GM10266 (cell line): ENCODE data around the gene SOCS7.
A peak's percentile ranks its signal among the peaks of the same experiment; 100 is the strongest.

Source experiments
- DNase-seq: peaks from one replicate; pipeline ENCODE4 v3.0.0; 2012; ENCODE audit errors: extremely low spot score
- CTCF ChIP-seq: IDR thresholded peaks from 2 replicates; pipeline ENCODE4 v1.5.1; 2012; ENCODE audit warnings: mild to moderate bottlenecking, low read depth; ENCODE audit not compliant: control insufficient read depth, insufficient read depth; ENCODE audit errors: missing control alignments

SOCS7 gene

GRCh38 chr17:38351412-38352222, at the start of gene SOCS7:
Gene SOCS7, plus strand, starts transcription at chr17:38351844. Its CDS starts 209 bp downstream, at chr17:38352053.
- DNase-seq: peak; percentile 97
- TF ChIP-seq CTCF: no peak

- no peak for DNase-seq
- no peak for TF ChIP-seq CTCF
Observed at GRCh38 chr17:38315497-38315896, 36.1 kb upstream of the SOCS7 start.

- no peak for DNase-seq
- no peak for TF ChIP-seq CTCF
Observed at GRCh38 chr17:38317081-38317480, 34.6 kb upstream of the SOCS7 start.

GRCh38 chr17:38320482-38320881, 31.2 kb upstream of the SOCS7 start:
- DNase-seq: no peak
- no peak for TF ChIP-seq CTCF

GRCh38 chr17:38322156-38322779, 29.4 kb upstream of the SOCS7 start:
- TF ChIP-seq CTCF: peak; percentile 66
- peak; percentile 82 for DNase-seq

- DNase-seq: no peak
- TF ChIP-seq CTCF: no peak
Observed at GRCh38 chr17:38322897-38323296, 28.7 kb upstream of the SOCS7 start.

GRCh38 chr17:38324141-38324697, 27.4 kb upstream of the SOCS7 start:
- no peak for TF ChIP-seq CTCF
- no peak for DNase-seq
